ENCODE results near the gene SPNS2. TPM values are rescaled to one million over a fixed set of nuclear protein-coding genes. Genes with fewer than 3 reads are reported as not detected.

Gene SPNS2
- total and polyA plus RNA-seq, 2 donors (not counting 1 experiment from before 2014, with no cell fraction given) = 0.48 TPM; not detected in 1

DNA sequence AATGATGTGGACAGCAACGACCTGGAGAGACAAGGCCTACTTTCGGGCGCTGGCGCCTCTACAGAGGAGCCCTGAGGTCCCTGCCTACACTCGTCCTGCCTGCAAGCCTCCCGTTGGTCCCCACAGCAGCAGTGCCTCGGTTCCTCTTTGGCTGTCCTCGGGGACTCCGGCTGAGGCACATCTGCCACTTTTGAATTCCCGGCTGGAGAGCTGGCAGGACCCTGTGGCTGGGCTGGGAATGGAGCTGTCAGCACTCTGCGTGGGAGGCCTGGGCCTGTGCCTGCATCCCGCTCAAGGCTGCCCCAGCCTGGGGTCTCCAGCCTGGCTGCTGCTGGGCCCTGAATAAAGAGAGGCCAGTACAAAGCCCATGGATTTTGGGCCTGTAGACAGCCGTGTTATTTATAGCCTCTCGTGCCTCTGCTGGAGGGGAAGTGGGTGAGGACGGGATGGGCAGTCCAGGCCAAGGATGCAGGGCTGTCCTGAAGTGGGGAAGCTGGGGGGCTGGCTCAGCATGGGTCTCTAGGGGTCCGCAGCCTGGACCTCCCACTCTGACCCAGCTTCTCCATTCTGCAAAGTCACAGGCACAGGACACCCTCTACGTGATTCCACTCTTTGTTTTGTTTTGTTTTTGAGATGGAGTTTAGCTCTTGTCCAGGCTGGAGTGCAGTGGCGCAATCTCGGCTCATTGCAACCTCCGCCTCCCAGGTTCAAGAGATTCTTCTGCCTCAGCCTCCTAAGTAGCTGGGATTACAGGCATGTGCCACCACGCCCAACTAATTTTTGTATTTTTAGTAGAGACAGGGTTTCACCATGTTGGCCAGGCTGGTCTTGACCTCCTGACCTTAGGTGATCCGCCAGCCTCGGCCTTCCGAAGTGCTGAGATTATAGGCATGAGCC, 10.6 kb upstream of the SPNS2 start:
- Histone ChIP-seq H3K4me1 (ENCODE audit: control insufficient read depth in 2 of 2, insufficient read depth in 2 of 2, low read length in 2 of 2) (peaks cover 9 to 21% of the 10 kb centered on the region in 2 donors), H3K27ac (ENCODE audit: low read length in 2 of 2) (no peak overlapping the region), H3K4me3 (ENCODE audit: control extremely low read depth in 1 of 5, extremely low read depth in 1 of 5, insufficient read depth in 1 of 5, low read depth in 2 of 5, low read length in 4 of 5) (no peak overlapping the region), H3K9me3 (ENCODE audit: control extremely low read depth in 1 of 3, control insufficient read depth in 2 of 3, insufficient read depth in 1 of 3, low read length in 2 of 3) (peaks cover 0 to 2% (median 0%) of the 10 kb centered on the region in 3 donors), H3K9ac (ENCODE audit: low read length) (no peak overlapping the region), H3K36me3 (replicated peaks in 1 of 2; ENCODE audit: control extremely low read depth in 1 of 2, control insufficient read depth in 1 of 2, extremely low read depth in 1 of 2, insufficient read depth in 2 of 2, low read length in 1 of 2) (no peaks in the 10 kb centered on the region), H2AFZ (ENCODE audit: insufficient read depth, low read depth, low read length, poor library complexity, severe bottlenecking) (no peak overlapping the region), H4K20me1 (ENCODE audit: control insufficient read depth, insufficient read depth, low read length, poor library complexity, severe bottlenecking) (no peaks in the 10 kb centered on the region), H3K79me2 (ENCODE audit: control insufficient read depth, insufficient read depth, low read length) (peaks cover 3% of the 10 kb centered on the region), H3K27me3 (replicated peaks in 1 of 4; ENCODE audit: control extremely low read depth in 1 of 4, control insufficient read depth in 3 of 4, insufficient read depth in 4 of 4, low read length in 3 of 4) (no peaks in the 10 kb centered on the region), H3K4me2 (replicated peaks; ENCODE audit: low read depth, low read length, poor library complexity, severe bottlenecking) (no peak overlapping the region)
- intact Hi-C loops (cut with micrococcal nuclease) = no loop called here
- DNase-seq (no peak), ATAC-seq (ENCODE audit: low read depth) (no peak)
- ChIA-PET POLR2A (no interaction called here), CTCF (no interaction called here)
- Mint-ChIP-seq H3K27ac (no peak overlapping the region), H3K4me3 (no peak overlapping the region), H3K9me3 (ENCODE audit: insufficient read depth) (no peaks in the 10 kb centered on the region), H3K4me1 (peaks cover 29% of the 10 kb centered on the region), H3K27me3 (no peaks in the 10 kb centered on the region)
- TF ChIP-seq, protein P1, sequence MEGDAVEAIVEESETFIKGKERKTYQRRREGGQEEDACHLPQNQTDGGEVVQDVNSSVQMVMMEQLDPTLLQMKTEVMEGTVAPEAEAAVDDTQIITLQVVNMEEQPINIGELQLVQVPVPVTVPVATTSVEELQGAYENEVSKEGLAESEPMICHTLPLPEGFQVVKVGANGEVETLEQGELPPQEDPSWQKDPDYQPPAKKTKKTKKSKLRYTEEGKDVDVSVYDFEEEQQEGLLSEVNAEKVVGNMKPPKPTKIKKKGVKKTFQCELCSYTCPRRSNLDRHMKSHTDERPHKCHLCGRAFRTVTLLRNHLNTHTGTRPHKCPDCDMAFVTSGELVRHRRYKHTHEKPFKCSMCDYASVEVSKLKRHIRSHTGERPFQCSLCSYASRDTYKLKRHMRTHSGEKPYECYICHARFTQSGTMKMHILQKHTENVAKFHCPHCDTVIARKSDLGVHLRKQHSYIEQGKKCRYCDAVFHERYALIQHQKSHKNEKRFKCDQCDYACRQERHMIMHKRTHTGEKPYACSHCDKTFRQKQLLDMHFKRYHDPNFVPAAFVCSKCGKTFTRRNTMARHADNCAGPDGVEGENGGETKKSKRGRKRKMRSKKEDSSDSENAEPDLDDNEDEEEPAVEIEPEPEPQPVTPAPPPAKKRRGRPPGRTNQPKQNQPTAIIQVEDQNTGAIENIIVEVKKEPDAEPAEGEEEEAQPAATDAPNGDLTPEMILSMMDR (IDR thresholded peaks at IDR 0.05) = no peak
- no peak for TF ChIP-seq EZH2 (IDR thresholded peaks at IDR 0.05; ENCODE audit: borderline replicate concordance, insufficient read depth, low read depth, low read length, poor library complexity, severe bottlenecking)
- WGBS (ENCODE audit: insufficient coverage) = 92% methylated on average over 24 of the region's 24 CpGs

DNA sequence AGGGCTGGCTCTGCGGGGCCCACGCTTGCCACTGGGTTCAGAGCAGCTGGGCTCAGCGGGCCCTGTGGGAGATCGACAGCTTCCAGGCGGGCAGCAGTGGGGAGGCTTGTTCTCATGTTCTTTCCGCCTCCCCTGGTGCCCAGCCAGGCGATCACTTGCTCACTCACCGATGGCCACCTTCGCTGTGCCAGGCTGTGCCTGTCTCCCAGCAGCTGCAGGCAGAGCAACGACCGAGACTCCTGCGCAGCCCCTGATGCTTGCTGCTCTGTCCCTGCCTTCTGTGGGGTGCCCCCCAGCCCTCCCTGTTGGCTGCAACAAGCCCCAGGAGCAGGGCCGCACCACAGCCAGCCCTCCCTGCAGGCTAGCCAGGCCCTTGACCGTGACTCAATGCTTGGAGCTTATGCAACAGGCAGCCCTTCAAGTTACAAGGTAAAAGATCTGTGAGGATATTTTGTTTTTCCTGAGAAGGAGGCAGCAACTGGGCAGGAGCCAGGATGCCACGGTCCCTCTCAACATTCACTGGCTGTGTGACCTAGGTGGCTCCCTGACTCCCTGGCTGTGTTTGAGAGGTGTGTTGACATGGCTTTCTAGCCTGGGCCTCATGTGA, 9.6 kb upstream of the SPNS2 start:
- Histone ChIP-seq H3K9ac (ENCODE audit: low read length) (no peak overlapping the region), H3K4me1 (ENCODE audit: control insufficient read depth in 2 of 2, insufficient read depth in 2 of 2, low read length in 2 of 2) (peaks cover 9 to 22% of the 10 kb centered on the region in 2 donors), H3K4me2 (replicated peaks; ENCODE audit: low read depth, low read length, poor library complexity, severe bottlenecking) (no peak overlapping the region), H2AFZ (ENCODE audit: insufficient read depth, low read depth, low read length, poor library complexity, severe bottlenecking) (no peak overlapping the region), H3K27me3 (replicated peaks in 1 of 4; ENCODE audit: control extremely low read depth in 1 of 4, control insufficient read depth in 3 of 4, insufficient read depth in 4 of 4, low read length in 3 of 4) (no peaks in the 10 kb centered on the region), H3K9me3 (ENCODE audit: control extremely low read depth in 1 of 3, control insufficient read depth in 2 of 3, insufficient read depth in 1 of 3, low read length in 2 of 3) (peaks cover 0 to 4% (median 0%) of the 10 kb centered on the region in 3 donors), H4K20me1 (ENCODE audit: control insufficient read depth, insufficient read depth, low read length, poor library complexity, severe bottlenecking) (no peaks in the 10 kb centered on the region), H3K27ac (ENCODE audit: low read length in 2 of 2) (no peak overlapping the region), H3K36me3 (replicated peaks in 1 of 2; ENCODE audit: control extremely low read depth in 1 of 2, control insufficient read depth in 1 of 2, extremely low read depth in 1 of 2, insufficient read depth in 2 of 2, low read length in 1 of 2) (no peaks in the 10 kb centered on the region), H3K79me2 (ENCODE audit: control insufficient read depth, insufficient read depth, low read length) (peaks cover 3% of the 10 kb centered on the region), H3K4me3 (ENCODE audit: control extremely low read depth in 1 of 5, extremely low read depth in 1 of 5, insufficient read depth in 1 of 5, low read depth in 2 of 5, low read length in 4 of 5) (no peak overlapping the region)
- DNase-seq = no peak
- intact Hi-C loops (cut with micrococcal nuclease) = no loop called here
- H3K9me3 Mint-ChIP-seq (ENCODE audit: insufficient read depth) = no peaks in the 10 kb centered on the region
- ChIA-PET CTCF (no interaction called here), POLR2A (no interaction called here)
- no peak for ATAC-seq (ENCODE audit: low read depth)
- H3K4me3 Mint-ChIP-seq = no peak overlapping the region
- no peaks in the 10 kb centered on the region for H3K27me3 Mint-ChIP-seq
- WGBS (ENCODE audit: insufficient coverage) = 92% methylated on average over 15 of the region's 15 CpGs
- H3K27ac Mint-ChIP-seq = no peak overlapping the region
- peaks cover 31% of the 10 kb centered on the region for H3K4me1 Mint-ChIP-seq
- TF ChIP-seq, protein P1 (IDR thresholded peaks at IDR 0.05) = no peak
- no peak for TF ChIP-seq EZH2 (IDR thresholded peaks at IDR 0.05; ENCODE audit: borderline replicate concordance, insufficient read depth, low read depth, low read length, poor library complexity, severe bottlenecking)

Measured in B cell (primary cell).